ENCODE data around the gene LPP.

GRCh38 chr3:188822004-188822403 is 668.0 kb downstream of the LPP start:
- TF ChIP-seq POLR2A (IDR thresholded peaks at IDR 0.05) (no peak), CTCF (IDR thresholded peaks at IDR 0.05 in 4 of 5, conservative IDR thresholded peaks at IDR 0.05 in 1 of 5) (no peak)

Data from gastrocnemius medialis (tissue), 4 donors.